ENCODE results near the gene ZGPAT. TPM values are rescaled to one million over a fixed set of nuclear protein-coding genes. Genes with fewer than 3 reads are reported as not detected.

ZGPAT gene
- total RNA-seq, 4 donors from 2014 or later, result 13.4 to 20.8 (median 15.5) TPM

DNA sequence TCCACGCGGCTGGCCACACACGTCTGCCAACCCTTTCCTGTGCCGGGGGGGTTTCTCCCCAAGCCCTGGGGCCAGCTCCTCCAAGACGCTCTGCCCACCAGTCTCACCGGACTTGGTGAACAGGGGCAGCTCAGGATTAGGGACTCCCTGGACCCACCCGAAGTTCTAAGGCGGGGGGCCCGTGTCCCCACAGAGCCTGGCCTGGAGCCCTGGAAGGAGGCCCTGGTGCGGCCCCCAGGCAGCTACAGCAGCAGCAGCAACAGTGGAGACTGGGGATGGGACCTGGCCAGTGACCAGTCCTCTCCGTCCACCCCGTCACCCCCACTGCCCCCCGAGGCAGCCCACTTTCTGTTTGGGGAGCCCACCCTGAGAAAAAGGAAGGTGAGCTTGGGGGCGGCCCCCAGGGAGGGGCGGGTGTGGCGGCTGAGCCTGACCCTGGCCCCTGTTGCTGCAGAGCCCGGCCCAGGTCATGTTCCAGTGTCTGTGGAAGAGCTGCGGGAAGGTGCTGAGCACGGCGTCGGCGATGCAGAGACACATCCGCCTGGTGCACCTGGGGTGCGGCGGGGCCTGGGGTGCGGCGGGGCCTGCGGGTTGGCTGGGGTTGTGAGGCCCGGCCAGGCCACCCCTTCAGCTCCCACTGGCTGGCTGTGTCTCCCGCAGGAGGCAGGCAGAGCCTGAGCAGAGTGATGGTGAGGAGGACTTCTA is 34.0 kb downstream of the ZGPAT start:
- no peaks in the 10 kb centered on the region for H3K9me3 ChIP-seq
- ATAC-seq (no peak), DNase-seq (no peak)
- intact Hi-C loops (cut with DNase I; ENCODE audit: low total_unique reads), result loop anchor here (2.0 kb wide), 2 partner anchors 115 to 123 kb away; partner anchors contain the start of genes GMEB2 and TPD52L2
- H3K4me3 ChIP-seq, result peak overlapping the region; percentile 58 to 74 (median 66)
- in situ Hi-C loops (cut with MboI; ENCODE audit: low sequenced_read_pairs in 4 of 4), result no loop called here
- peaks cover 0 to 9% of the 10 kb centered on the region in 2 donors for H3K36me3 ChIP-seq
- peak overlapping the region; percentile 90 to 95 (median 94) for H3K27ac ChIP-seq
- peaks cover 17 to 32% of the 10 kb centered on the region in 2 donors for H3K4me1 ChIP-seq
- TF ChIP-seq POLR2A (IDR thresholded peaks at IDR 0.05) (no peak), CTCF (IDR thresholded peaks at IDR 0.05 in 4 of 5, conservative IDR thresholded peaks at IDR 0.05 in 1 of 5) (no peak)
- H3K27me3 ChIP-seq, result no peaks in the 10 kb centered on the region

GRCh38 chr20:63742381-63743024 is 34.7 kb downstream of the ZGPAT start:
- peaks cover 0 to 9% of the 10 kb centered on the region in 2 donors for H3K36me3 ChIP-seq
- no peaks in the 10 kb centered on the region for H3K27me3 ChIP-seq
- H3K9me3 ChIP-seq, result no peaks in the 10 kb centered on the region
- ATAC-seq (no peak), DNase-seq (no peak)
- TF ChIP-seq POLR2A (IDR thresholded peaks at IDR 0.05) (no peak), CTCF (IDR thresholded peaks at IDR 0.05 in 4 of 5, conservative IDR thresholded peaks at IDR 0.05 in 1 of 5) (no peak)
- peak overlapping the region in 3 of 4 donors; percentile 90 to 95 (median 94) for H3K27ac ChIP-seq
- H3K4me1 ChIP-seq, result peaks cover 17 to 32% of the 10 kb centered on the region in 2 donors
- in situ Hi-C loops (cut with MboI; ENCODE audit: low sequenced_read_pairs in 4 of 4), result no loop called here
- intact Hi-C loops (cut with DNase I; ENCODE audit: low total_unique reads), result no loop called here
- no peak overlapping the region for H3K4me3 ChIP-seq

DNA sequence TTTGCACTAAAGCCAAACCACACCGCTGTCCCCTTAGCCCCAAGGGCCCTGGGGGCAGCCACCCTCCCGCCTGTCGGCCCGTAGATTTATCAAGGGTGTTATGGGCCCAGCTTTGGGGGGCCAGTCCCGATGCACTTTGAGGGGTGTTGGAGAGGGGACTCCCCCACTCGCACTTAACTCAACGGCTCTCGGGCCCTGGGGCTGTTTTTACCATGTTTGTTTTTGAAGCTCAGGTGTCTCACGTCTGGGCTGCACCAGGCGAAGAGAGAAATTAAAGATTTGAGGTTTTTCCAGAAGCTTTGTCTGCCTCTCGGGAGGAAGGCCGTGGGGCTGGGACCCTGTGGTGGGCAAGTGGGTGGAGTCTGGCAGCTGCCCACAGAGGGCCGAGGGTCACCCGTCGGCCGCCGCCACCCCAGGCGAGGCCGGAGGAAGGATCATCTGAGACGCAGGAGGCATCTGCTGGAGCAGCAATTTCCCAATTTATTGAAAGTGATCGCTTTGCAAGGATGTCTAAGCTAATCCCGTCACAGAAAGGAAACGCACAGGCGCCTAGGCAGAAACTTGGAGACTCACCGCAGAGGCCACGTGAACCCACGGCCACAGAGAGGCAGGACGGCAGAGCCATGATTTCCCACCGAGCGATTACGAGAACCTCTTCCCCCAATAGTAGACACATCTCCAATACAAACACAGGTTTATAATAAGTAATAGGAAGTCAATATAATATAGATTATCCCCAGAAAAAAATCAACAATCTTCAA is 35.6 kb downstream of the ZGPAT start:
- Histone ChIP-seq H3K4me3 (no peak overlapping the region), H3K4me1 (peaks cover 14 to 25% of the 10 kb centered on the region in 2 donors), H3K9me3 (no peaks in the 10 kb centered on the region), H3K36me3 (peaks cover 0 to 9% of the 10 kb centered on the region in 2 donors), H3K27me3 (no peaks in the 10 kb centered on the region), H3K27ac (peak overlapping the region in 2 of 4 donors; percentile 18 to 94)
- ATAC-seq (no peak), DNase-seq (no peak)
- TF ChIP-seq CTCF (IDR thresholded peaks at IDR 0.05 in 4 of 5, conservative IDR thresholded peaks at IDR 0.05 in 1 of 5) (no peak), POLR2A (IDR thresholded peaks at IDR 0.05) (no peak)
- intact Hi-C loops (cut with DNase I; ENCODE audit: low total_unique reads), result no loop called here
- in situ Hi-C loops (cut with MboI; ENCODE audit: low sequenced_read_pairs in 4 of 4), result no loop called here

- TF ChIP-seq CTCF (IDR thresholded peaks at IDR 0.05 in 4 of 5, conservative IDR thresholded peaks at IDR 0.05 in 1 of 5), result no peak
- TF ChIP-seq POLR2A (IDR thresholded peaks at IDR 0.05), result no peak
Measured at GRCh38 chr20:63744158-63744557, 36.3 kb downstream of the ZGPAT start.

More at GRCh38 chr20:63744158-63744557, 36.3 kb downstream of the ZGPAT start:
- intact Hi-C loops (cut with DNase I; ENCODE audit: low total_unique reads), result no loop called here
- DNase-seq (no peak), ATAC-seq (no peak)
- H3K36me3 ChIP-seq, result peaks cover 0 to 9% of the 10 kb centered on the region in 2 donors
- peaks cover 10 to 17% of the 10 kb centered on the region in 2 donors for H3K4me1 ChIP-seq
- in situ Hi-C loops (cut with MboI; ENCODE audit: low sequenced_read_pairs in 4 of 4), result no loop called here
- H3K27me3 ChIP-seq, result no peaks in the 10 kb centered on the region
- no peak overlapping the region for H3K4me3 ChIP-seq
- no peak overlapping the region for H3K27ac ChIP-seq
- H3K9me3 ChIP-seq, result no peaks in the 10 kb centered on the region
